GM21786 (cell line): ENCODE results near the gene NEK10.
A peak's percentile ranks its signal among the peaks of the same experiment; 100 is the strongest.

Experiments
- ATAC-seq: cut with Tn5 transposase; IDR thresholded peaks from one replicate; pipeline ENCODE4 v1.9.1; 2021; ENCODE audit not compliant: unreplicated experiment

NEK10 gene

GRCh38 chr3:27254896-27255295 lies 114.3 kb downstream of the NEK10 start:
- ATAC-seq: no peak

- ATAC-seq: peak; percentile 85
Measured at GRCh38 chr3:27253831-27254230, 115.4 kb downstream of the NEK10 start.

- ATAC-seq: no peak
Measured at GRCh38 chr3:27253391-27253790, 115.8 kb downstream of the NEK10 start.

GRCh38 chr3:27252646-27253045 lies 116.5 kb downstream of the NEK10 start:
- no peak for ATAC-seq

GRCh38 chr3:27244374-27244773 lies 124.8 kb downstream of the NEK10 start:
- no peak for ATAC-seq

- ATAC-seq: no peak
Measured at GRCh38 chr3:27239951-27240350, 129.2 kb downstream of the NEK10 start.

- ATAC-seq: peak; percentile 48
Measured at GRCh38 chr3:27228805-27229204, 140.4 kb downstream of the NEK10 start.

- no peak for ATAC-seq
Measured at GRCh38 chr3:27224197-27224596, 145.0 kb downstream of the NEK10 start.

GRCh38 chr3:27221264-27221932 lies 147.8 kb downstream of the NEK10 start:
- no peak for ATAC-seq

- no peak for ATAC-seq
Measured at GRCh38 chr3:27220166-27220565, 149.0 kb downstream of the NEK10 start.

GRCh38 chr3:27219127-27219845 lies 149.9 kb downstream of the NEK10 start:
- ATAC-seq: no peak

GRCh38 chr3:27216955-27217552 lies 152.1 kb downstream of the NEK10 start:
- ATAC-seq: no peak

GRCh38 chr3:27216295-27216855 lies 152.8 kb downstream of the NEK10 start:
- ATAC-seq: no peak

- no peak for ATAC-seq
Measured at GRCh38 chr3:27213450-27213849, 155.7 kb downstream of the NEK10 start.

GRCh38 chr3:27209617-27210264 lies 159.4 kb downstream of the NEK10 start:
- ATAC-seq: peak; percentile 62

GRCh38 chr3:27208961-27209616 lies 160.1 kb downstream of the NEK10 start:
- no peak for ATAC-seq

GRCh38 chr3:27202959-27203358 lies 166.2 kb downstream of the NEK10 start:
- no peak for ATAC-seq

GRCh38 chr3:27201492-27201891 lies 167.7 kb downstream of the NEK10 start:
- ATAC-seq: no peak

GRCh38 chr3:27200721-27201489 lies 168.3 kb downstream of the NEK10 start:
- no peak for ATAC-seq

- no peak for ATAC-seq
Measured at GRCh38 chr3:27194861-27195483, 174.2 kb downstream of the NEK10 start.
